GM12865 (cell line): ENCODE data around the gene ACBD4.
A peak's percentile ranks its signal among the peaks of the same experiment; 100 is the strongest.

ENCODE experiments used
- DNase-seq: peaks from one replicate; pipeline ENCODE4 v3.0.0; 2010; ENCODE audit warnings: low read depth
- H3K4me3 ChIP-seq: 2 replicates; pipeline ENCODE4 v1.5.1; 2011; ENCODE audit warnings: mild to moderate bottlenecking, low read depth, low read length, control low read depth
- TF ChIP-seq, protein P1 (sequence below): IDR thresholded peaks from 2 replicates; pipeline ENCODE4 v1.5.1; 2011; ENCODE audit warnings: low read length, control low read depth, low read depth, inconsistent platforms; ENCODE audit not compliant: insufficient read depth; ENCODE audit errors: missing control alignments

Gene ACBD4

GRCh38 chr17:45155029-45155428 is 19.5 kb downstream of the ACBD4 start:
- DNase-seq, result no peak
- TF ChIP-seq, protein P1, sequence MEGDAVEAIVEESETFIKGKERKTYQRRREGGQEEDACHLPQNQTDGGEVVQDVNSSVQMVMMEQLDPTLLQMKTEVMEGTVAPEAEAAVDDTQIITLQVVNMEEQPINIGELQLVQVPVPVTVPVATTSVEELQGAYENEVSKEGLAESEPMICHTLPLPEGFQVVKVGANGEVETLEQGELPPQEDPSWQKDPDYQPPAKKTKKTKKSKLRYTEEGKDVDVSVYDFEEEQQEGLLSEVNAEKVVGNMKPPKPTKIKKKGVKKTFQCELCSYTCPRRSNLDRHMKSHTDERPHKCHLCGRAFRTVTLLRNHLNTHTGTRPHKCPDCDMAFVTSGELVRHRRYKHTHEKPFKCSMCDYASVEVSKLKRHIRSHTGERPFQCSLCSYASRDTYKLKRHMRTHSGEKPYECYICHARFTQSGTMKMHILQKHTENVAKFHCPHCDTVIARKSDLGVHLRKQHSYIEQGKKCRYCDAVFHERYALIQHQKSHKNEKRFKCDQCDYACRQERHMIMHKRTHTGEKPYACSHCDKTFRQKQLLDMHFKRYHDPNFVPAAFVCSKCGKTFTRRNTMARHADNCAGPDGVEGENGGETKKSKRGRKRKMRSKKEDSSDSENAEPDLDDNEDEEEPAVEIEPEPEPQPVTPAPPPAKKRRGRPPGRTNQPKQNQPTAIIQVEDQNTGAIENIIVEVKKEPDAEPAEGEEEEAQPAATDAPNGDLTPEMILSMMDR, result no peak

DNA sequence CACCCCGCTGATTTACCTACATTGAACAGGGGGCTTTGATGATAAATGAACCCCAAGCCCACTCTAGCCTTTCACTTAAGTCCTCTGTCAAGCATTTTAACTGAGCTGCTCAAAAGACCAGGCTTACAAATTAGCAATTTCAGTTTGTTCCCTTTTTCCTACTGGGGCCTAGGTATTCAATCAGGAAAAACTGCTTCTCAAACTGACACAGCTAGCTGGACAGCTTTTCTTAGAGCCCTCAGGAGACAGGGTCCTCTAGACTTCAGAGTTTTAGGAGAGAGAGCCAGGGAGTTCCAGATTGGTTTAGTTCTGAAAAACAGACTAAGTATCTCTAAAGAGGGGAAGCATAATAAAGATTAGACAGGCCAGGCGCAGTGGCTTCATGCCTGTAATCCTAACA is 20.0 kb downstream of the ACBD4 start:
- no peak for DNase-seq
- no peak overlapping the region for H3K4me3 ChIP-seq
- TF ChIP-seq, protein P1, result no peak

More at GRCh38 chr17:45155029-45155428, 19.5 kb downstream of the ACBD4 start:
- H3K4me3 ChIP-seq, result no peak overlapping the region

GRCh38 chr17:45156242-45156641 is 20.8 kb downstream of the ACBD4 start:
- TF ChIP-seq, protein P1, result no peak
- no peak for DNase-seq
- no peak overlapping the region for H3K4me3 ChIP-seq

- TF ChIP-seq, protein P1, result no peak
- peak; percentile 63 for DNase-seq
- peak overlapping the region; percentile 95 for H3K4me3 ChIP-seq
Measured at GRCh38 chr17:45160447-45161287, 25.2 kb downstream of the ACBD4 start.

- DNase-seq, result peak; percentile 100
- TF ChIP-seq, protein P1, result no peak
- H3K4me3 ChIP-seq, result peak within 1 kb of the TSS; percentile 95
Measured at GRCh38 chr17:45161288-45162024, 26.0 kb downstream of the ACBD4 start, which contains the start of gene HEXIM2. Gene HEXIM2, plus strand, starts transcription at chr17:45161875. Its CDS starts 919 bp downstream, at chr17:45162794.

DNA sequence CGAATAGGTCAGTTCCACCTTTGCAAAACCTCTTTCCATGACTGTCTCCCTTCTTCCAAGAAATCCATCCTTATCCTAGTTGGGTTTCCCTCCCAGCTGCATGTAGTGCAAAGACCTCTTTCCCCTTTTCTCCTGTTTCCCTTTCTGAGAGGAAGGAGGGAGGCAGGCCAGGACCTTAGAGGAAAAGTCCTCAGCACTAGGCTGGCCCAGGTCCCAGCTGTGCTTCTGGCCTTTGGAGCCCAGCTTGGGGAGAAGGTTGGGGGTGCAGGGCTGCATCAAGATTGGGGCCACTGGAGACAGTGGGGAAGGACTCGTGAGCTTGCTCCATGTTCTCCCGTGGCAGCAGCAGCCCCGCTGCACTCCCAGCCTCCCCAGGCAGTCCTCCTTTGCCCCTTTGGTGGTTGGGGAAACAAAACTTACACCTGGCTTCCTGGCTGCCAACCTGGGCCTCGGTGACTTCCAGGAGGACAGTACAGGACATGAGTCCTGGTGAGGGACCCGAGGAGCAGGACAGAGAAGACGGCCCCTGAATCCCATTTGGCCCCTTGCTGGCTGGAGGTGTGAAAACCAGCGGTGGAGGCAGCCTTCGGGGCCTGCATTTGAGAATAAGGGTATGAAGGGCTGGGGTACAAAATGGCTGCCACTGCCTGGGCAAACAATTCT is 26.7 kb downstream of the ACBD4 start:
- TF ChIP-seq, protein P1, result no peak
- DNase-seq, result no peak
- H3K4me3 ChIP-seq, result peak overlapping the region; percentile 73
